ENCODE data around the gene CHMP4A. TPM values are rescaled to one million over a fixed set of nuclear protein-coding genes. Genes with fewer than 3 reads are reported as not detected.

The CHMP4A gene
- total and polyA plus RNA-seq, 2 of the 13 experiments (the other 11 are each of a cell fraction or from before 2014, with no cell fraction given) = 83.6 to 113 TPM

- TF ChIP-seq ETS1 (CRISPR knock-in tag; IDR thresholded peaks at IDR 0.05) (no peak), KLF13 (CRISPR knock-in tag; IDR thresholded peaks at IDR 0.05) (no peak), ZNF572 (CRISPR knock-in tag; IDR thresholded peaks at IDR 0.05) (no peak), CERS6 (CRISPR knock-in tag; IDR thresholded peaks at IDR 0.05) (no peak), ZNF510 (CRISPR knock-in tag; IDR thresholded peaks at IDR 0.05; ENCODE audit: low read depth) (no peak), ZNF691 (CRISPR knock-in tag; IDR thresholded peaks at IDR 0.05; ENCODE audit: borderline replicate concordance, low read depth) (no peak), ERF (CRISPR knock-in tag; IDR thresholded peaks at IDR 0.05) (peak; percentile 6; the same call in 1 of the 2 replicates), ZNF333 (CRISPR knock-in tag; IDR thresholded peaks at IDR 0.05; ENCODE audit: borderline replicate concordance) (no peak), ZNF124 (CRISPR knock-in tag; IDR thresholded peaks at IDR 0.05) (no peak), HNF1B (CRISPR knock-in tag; IDR thresholded peaks at IDR 0.05) (0 out of 2 replicates have a peak, but pooled peaks have one; percentile 13), ZNF225 (CRISPR knock-in tag; IDR thresholded peaks at IDR 0.05) (peak; percentile 94), POLR2G (IDR thresholded peaks at IDR 0.05; ENCODE audit: low read depth, low read length) (0 out of 2 replicates have a peak, but pooled peaks have one; percentile 35), CSRNP1 (CRISPR knock-in tag; IDR thresholded peaks at IDR 0.05) (peak; percentile 72; the same call in 1 of the 2 replicates), SRSF1 (optimal IDR thresholded peaks at IDR 0.05; ENCODE audit: low read depth, low read length) (no peak), PRDM10 (CRISPR knock-in tag; IDR thresholded peaks at IDR 0.05; ENCODE audit: low read depth) (peak; percentile 83)
Observed at GRCh38 chr14:24252289-24253124, 39.2 kb upstream of the CHMP4A start (continued).

Data from HepG2 (cell line).